HL-60 (cell line): ENCODE results near the gene ZNF777.

ENCODE experiments used
- DNase-seq, 2 experiments: peaks; one replicate each; pipeline ENCODE4 v3.0.0-alpha.2; 2010 to 2020; ENCODE audit warnings: low read depth in 1 of 2, low spot score in 1 of 2
- H3K27ac ChIP-seq: fragments of 250-450 bp; sonication (Bioruptor Pico); replicated peaks from 2 replicates; pipeline ENCODE4 v1.5.1; 2020; ENCODE audit warnings: mild to moderate bottlenecking, moderate library complexity
- H3K27me3 ChIP-seq: fragments of 250-450 bp; sonication (Bioruptor Pico); 2 replicates; pipeline ENCODE4 v1.5.1; 2021; ENCODE audit warnings: mild to moderate bottlenecking, moderate library complexity; ENCODE audit not compliant: insufficient read depth, poor library complexity, severe bottlenecking
- H3K4me3 ChIP-seq: replicated peaks from 2 replicates; pipeline ENCODE4 v1.5.1; 2011; ENCODE audit warnings: mild to moderate bottlenecking, control low read depth, low read length; ENCODE audit not compliant: insufficient read depth
- CTCF ChIP-seq: IDR thresholded peaks from one replicate; pipeline ENCODE4 v1.5.1; 2011; ENCODE audit warnings: low read length, control low read depth, inconsistent platforms; ENCODE audit not compliant: insufficient read depth
- GABPA ChIP-seq: IDR thresholded peaks from 2 replicates; pipeline ENCODE4 v1.6.1; 2012; ENCODE audit warnings: low read depth
- POLR2AphosphoS5 ChIP-seq: IDR thresholded peaks from 2 replicates; pipeline ENCODE4 v1.6.1; 2012; ENCODE audit warnings: low read depth
- REST ChIP-seq: IDR thresholded peaks from 2 replicates; pipeline ENCODE4 v1.6.1; 2012; ENCODE audit warnings: low read depth; ENCODE audit not compliant: insufficient replicate concordance
- SPI1 ChIP-seq: IDR thresholded peaks from 2 replicates; pipeline ENCODE4 v1.6.1; 2012; ENCODE audit warnings: low read depth, mild to moderate bottlenecking, borderline replicate concordance

Gene ZNF777

GRCh38 chr7:149505551-149505950, 44.7 kb upstream of the ZNF777 start:
- Histone ChIP-seq H3K27me3 (no peaks in the 10 kb centered on the region), H3K27ac (no peak overlapping the region), H3K4me3 (no peak overlapping the region)
- TF ChIP-seq REST = no peak
- TF ChIP-seq POLR2AphosphoS5 = no peak
- no peak for TF ChIP-seq SPI1
- TF ChIP-seq CTCF = no peak
- TF ChIP-seq GABPA = no peak
- DNase-seq = no peak

GRCh38 chr7:149501651-149502050, 40.8 kb upstream of the ZNF777 start:
- TF ChIP-seq REST = no peak
- no peak for TF ChIP-seq SPI1
- TF ChIP-seq GABPA = no peak
- no peak for TF ChIP-seq CTCF
- TF ChIP-seq POLR2AphosphoS5 = no peak
- Histone ChIP-seq H3K27ac (no peak overlapping the region), H3K27me3 (no peaks in the 10 kb centered on the region), H3K4me3 (no peak overlapping the region)
- no peak for DNase-seq

- Histone ChIP-seq H3K4me3 (no peak overlapping the region), H3K27me3 (no peaks in the 10 kb centered on the region), H3K27ac (no peak overlapping the region)
- TF ChIP-seq GABPA (no peak), REST (no peak), POLR2AphosphoS5 (no peak), CTCF (no peak), SPI1 (no peak)
- no peak for DNase-seq
These were observed 40.0 kb upstream of the ZNF777 start for GRCh38 chr7:149500910-149501309.
